SK-N-MC (cell line): ENCODE data around the gene CADPS.

ENCODE experiments used
- EZH2 ChIP-seq: fragments of 200-600 bp; sonication (generic); IDR thresholded peaks from one replicate; pipeline ENCODE4 v1.6.1; 2017; ENCODE audit warnings: antibody characterized with exemption
- FOXP2 ChIP-seq: optimal IDR thresholded peaks from 2 replicates; pipeline ENCODE3; 2011; ENCODE audit warnings: mild to moderate bottlenecking, moderate library complexity; ENCODE audit not compliant: insufficient read depth; ENCODE audit errors: extremely low read length, control extremely low read depth
- POLR2AphosphoS5 ChIP-seq: IDR thresholded peaks from 2 replicates; pipeline ENCODE4 v1.6.1; 2012; ENCODE audit warnings: mild to moderate bottlenecking, low read depth, low read length, borderline replicate concordance

GRCh38 chr3:62677926-62678325 is 197.3 kb downstream of the CADPS start:
- TF ChIP-seq POLR2AphosphoS5 (no peak), EZH2 (no peak), FOXP2 (no peak)
